Measurements from ENCODE around the gene HOXA7.

HOXA7 gene

GRCh38 chr7:27104341-27105058, 52.0 kb downstream of the HOXA7 start:
- DNase-seq = no peak

All from NCI-H1092 treated with DMSO at 0.1 percent for 48 hours (cell line).